Panc1 (cell line): ENCODE results near the gene PTGR3.

Experiments used
- POLR2AphosphoS5 ChIP-seq: IDR thresholded peaks from 2 replicates; pipeline ENCODE4 v1.6.1; 2012; ENCODE audit warnings: mild to moderate bottlenecking, low read depth, low read length, moderate library complexity
- TF ChIP-seq, protein P1 (sequence below): fragments of 450-650 bp; IDR thresholded peaks from 2 replicates; pipeline ENCODE4 v1.5.1; 2017; ENCODE audit warnings: mild to moderate bottlenecking
- TF ChIP-seq, protein P2 (sequence below), 2 experiments: IDR thresholded peaks; 2 replicates each; pipeline ENCODE4 v1.6.1; 2011 to 2012; ENCODE audit warnings: low read depth in 2 of 2, control low read depth in 1 of 2, low read length in 1 of 2, mild to moderate bottlenecking in 1 of 2, moderate library complexity in 1 of 2; ENCODE audit not compliant: insufficient read depth in 1 of 2

DNA sequence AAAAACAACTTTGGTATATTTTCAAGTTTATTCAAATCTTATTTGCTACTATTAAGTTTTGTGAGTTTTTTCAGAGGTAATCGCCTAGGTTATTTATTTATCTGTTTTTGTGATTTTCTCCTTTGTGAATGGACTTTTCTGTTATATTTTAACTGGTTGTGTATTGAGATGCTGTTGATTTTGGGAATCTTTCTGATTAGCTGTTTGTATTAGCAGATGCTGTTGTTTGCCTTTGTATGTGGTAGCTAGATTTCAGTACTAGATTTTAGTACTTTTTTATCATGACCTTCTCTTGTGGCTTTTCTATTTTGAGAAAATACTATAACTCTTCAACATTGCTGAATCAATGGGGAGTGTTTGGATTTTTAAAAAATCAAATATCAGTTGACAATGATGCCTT lies 44.1 kb upstream of the PTGR3 start:
- TF ChIP-seq, protein P1, sequence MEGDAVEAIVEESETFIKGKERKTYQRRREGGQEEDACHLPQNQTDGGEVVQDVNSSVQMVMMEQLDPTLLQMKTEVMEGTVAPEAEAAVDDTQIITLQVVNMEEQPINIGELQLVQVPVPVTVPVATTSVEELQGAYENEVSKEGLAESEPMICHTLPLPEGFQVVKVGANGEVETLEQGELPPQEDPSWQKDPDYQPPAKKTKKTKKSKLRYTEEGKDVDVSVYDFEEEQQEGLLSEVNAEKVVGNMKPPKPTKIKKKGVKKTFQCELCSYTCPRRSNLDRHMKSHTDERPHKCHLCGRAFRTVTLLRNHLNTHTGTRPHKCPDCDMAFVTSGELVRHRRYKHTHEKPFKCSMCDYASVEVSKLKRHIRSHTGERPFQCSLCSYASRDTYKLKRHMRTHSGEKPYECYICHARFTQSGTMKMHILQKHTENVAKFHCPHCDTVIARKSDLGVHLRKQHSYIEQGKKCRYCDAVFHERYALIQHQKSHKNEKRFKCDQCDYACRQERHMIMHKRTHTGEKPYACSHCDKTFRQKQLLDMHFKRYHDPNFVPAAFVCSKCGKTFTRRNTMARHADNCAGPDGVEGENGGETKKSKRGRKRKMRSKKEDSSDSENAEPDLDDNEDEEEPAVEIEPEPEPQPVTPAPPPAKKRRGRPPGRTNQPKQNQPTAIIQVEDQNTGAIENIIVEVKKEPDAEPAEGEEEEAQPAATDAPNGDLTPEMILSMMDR, result no peak
- TF ChIP-seq, protein P2, sequence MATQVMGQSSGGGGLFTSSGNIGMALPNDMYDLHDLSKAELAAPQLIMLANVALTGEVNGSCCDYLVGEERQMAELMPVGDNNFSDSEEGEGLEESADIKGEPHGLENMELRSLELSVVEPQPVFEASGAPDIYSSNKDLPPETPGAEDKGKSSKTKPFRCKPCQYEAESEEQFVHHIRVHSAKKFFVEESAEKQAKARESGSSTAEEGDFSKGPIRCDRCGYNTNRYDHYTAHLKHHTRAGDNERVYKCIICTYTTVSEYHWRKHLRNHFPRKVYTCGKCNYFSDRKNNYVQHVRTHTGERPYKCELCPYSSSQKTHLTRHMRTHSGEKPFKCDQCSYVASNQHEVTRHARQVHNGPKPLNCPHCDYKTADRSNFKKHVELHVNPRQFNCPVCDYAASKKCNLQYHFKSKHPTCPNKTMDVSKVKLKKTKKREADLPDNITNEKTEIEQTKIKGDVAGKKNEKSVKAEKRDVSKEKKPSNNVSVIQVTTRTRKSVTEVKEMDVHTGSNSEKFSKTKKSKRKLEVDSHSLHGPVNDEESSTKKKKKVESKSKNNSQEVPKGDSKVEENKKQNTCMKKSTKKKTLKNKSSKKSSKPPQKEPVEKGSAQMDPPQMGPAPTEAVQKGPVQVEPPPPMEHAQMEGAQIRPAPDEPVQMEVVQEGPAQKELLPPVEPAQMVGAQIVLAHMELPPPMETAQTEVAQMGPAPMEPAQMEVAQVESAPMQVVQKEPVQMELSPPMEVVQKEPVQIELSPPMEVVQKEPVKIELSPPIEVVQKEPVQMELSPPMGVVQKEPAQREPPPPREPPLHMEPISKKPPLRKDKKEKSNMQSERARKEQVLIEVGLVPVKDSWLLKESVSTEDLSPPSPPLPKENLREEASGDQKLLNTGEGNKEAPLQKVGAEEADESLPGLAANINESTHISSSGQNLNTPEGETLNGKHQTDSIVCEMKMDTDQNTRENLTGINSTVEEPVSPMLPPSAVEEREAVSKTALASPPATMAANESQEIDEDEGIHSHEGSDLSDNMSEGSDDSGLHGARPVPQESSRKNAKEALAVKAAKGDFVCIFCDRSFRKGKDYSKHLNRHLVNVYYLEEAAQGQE (IDR thresholded peaks at IDR 0.05; ENCODE audit: insufficient read depth in 1 of 2, low read depth in 2 of 2, low read length in 1 of 2), result no peak
- TF ChIP-seq POLR2AphosphoS5, result no peak
